HG03460 (cell line): ENCODE data around the gene TARS1.

Experiments
- ATAC-seq: cut with Tn5 transposase; IDR thresholded peaks from one replicate; pipeline ENCODE4 v1.9.1; 2021; ENCODE audit not compliant: unreplicated experiment

The TARS1 gene

DNA sequence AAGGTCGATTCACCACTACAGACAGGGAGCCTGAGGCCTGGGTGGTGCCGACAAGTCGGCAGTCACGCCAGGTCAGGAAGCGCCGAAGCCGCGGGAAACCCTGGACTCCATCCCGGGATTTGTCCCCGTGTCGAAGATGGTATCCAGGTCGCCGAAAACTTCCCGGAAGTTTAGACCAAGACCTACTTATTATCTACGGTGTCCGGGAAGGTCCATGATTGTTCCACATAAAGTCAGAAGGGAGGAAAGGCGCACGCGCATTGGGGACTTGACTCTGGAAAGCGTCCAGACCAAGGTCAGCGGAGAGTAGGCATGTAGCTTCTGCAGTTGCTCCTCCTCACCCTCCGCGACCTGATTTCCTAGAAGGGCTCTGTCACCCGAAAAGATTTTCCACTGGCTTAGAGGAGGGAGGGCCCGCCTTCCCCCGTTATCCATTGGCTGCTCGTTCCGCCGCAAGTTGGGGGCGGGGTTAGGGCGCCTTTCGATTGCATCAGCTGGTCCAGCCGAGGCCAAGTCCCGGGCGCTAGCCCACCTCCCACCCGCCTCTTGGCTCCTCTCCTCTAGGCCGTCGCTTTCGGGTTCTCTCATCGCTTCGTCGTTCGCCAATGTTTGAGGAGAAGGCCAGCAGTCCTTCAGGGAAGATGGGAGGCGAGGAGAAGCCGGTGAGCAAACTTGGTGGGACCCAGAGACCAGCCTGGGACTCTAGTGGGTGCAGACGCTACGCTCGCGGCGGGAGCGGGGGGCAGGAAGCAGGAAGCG is at the start of gene TARS1:
Gene TARS1 (plus strand): TSS at position 484 of the 759 bp plus-strand sequence. CDS start 122 bp downstream, at position 606.
- peak; percentile 91 for ATAC-seq

DNA sequence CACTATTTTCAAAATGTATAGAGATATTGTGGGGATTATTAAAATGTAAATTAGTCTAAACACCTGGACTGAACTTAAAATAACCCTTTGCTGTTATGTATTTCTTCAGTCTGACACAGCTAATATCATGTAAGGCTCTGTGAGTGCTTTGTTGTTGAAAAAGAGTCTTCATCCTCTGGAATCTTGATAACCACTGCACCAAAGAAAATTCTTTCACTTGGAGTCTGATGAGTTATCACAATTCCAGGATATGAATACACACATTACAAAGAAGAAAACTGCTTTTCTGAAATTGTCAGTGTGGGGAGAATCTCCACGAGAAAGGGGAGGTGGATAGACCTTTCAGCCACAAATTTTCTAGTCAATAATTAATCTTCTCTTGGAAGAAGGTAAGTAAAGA is 42.3 kb upstream of the TARS1 start:
- no peak for ATAC-seq

DNA sequence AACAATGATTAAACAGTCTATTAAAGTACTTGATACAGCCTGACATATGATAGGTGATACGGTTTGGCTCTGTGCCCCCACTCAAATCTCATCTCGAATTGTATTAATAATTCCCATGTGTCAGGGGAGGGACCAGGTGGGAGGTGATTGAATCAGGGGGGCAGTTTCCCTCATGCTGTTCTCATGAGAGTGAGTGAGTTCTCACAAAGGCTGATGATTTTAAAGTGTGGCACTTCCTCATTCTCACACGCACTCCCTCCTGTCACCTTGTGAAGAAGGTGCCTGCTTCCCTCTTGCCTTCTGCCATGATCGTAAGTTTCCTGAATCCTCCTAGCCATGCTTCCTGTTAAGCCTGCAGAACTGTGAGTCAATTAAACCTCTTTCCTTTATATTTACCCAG is 40.1 kb upstream of the TARS1 start:
- no peak for ATAC-seq

DNA sequence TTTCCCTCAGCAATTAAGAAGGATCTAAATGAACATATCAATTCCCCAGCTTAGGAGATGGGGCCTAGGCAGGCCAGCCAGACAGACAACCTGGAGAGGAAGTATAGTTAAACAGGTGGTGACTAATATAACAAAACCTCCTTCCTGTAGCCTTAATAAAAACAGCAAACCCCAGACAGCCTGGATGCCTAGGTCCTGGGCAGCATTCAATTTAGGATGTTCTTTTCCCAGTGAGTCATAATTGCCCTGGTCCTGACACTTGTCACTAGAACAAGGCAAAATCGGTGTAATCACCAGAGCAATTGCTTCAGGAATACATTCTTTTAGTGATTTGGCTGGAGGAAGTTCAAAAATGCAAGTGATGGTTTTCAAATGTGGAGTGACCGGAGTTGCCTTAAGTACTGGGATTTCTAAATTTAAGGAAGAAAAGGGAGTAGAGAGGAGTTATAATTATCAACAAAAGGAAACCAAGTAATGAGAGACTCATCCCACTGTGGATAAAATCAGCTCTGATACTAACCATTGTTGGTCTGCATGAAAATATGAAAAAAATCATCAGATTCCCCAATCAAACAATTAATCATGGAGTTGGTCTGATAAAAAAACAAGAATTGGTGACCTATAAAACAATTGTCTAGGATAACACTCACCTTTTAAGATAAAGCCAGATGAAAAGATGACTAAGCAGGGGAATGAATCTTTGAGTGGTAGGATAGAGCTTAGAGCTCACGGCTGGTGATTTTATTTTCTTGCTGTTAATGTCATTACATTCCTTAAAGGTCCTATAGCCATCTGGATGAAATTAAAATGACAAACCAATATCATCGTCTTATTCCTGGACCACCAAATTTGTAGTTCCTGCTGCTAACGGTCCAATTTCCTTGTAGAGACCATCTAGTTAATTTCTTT is 39.0 kb upstream of the TARS1 start:
- ATAC-seq, result no peak

DNA sequence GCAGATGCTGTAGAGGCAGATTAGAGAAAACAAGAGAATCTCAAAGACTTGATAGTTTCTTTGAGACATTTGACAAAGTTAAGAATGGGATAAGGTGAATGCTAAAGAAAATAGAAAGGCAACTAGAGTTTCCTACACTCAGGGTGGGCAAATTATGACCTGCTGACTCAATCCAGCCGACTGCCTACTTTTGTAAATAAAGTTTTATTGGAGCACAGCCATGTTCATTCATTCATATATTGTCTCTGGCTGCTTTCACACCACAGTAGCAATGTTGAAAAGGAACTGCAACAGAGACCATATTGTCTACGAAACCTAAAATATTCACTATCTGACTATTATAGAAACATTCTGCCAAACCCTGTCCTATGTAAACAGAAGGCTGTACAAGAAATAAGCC is 37.6 kb upstream of the TARS1 start:
- no peak for ATAC-seq

DNA sequence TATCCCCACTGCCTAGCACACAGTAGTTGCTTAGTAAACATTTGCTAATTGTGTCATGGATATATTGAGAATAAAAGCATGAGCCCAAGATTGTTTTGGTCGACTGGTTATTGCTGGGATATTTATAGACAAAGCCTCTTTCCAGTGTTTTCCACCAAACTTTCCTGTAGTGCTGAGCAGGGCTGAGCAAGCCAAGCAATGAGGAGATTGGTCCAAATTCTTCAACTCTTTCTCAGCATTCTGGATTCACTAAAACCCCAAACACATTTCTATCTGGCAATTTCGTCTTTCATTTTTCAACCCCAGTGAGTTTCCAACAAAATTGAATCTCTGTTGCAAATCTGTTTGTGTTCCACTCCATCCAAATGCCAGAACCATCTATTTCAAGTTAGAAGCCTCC is 31.9 kb upstream of the TARS1 start:
- no peak for ATAC-seq

DNA sequence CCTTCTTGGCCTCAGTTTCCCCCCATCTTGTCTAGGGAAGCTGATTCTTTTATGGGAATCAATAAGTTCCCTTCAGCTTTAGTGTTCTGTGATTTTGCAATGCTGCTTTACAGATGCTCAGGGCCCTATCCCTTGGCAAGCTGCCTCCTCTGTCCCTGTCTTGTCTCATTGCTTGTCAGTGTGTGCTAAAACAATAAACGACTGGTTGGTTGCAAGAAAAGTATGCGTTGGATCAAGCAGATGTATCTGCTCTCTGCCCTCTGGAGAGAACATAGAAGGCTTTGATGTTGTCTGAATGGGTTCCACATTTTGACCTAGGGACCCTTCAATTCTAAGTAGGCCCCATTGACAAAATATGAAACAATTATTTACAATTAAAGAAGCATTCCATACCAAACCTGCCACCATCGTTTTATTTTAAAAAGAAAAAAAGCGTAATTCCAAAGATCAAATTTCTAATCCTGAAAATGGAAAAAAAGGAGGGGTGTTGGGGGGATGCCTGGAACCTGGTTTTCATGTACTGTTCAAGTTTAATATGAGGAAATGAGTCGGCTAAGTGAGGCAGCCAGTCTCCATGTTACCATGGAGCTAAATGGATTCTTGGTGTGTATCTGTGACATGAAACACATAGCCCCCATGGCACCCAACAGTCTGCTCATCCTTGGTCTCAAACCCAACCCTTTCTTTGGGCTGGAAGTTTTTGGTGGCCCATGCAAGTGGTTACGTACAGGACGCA is 31.2 kb upstream of the TARS1 start:
- no peak for ATAC-seq

DNA sequence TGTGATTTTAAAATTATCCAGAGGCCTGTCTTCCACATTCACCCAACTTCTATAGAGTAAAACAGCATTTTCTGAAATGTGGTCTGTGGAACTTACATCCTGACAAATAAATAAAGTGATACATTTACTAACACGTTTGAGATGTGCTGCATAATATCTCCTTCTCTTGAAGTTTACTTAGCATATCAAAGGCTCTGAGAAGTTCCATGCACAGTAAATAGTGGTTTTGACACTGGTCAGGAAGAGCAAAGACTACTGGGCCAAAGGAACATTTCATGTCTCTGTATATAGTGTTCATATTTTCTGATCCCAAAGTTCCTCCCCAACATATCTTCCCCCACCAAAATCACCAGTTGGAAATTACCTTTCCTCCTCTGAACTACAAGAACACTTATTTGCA is 30.5 kb upstream of the TARS1 start:
- ATAC-seq, result no peak

DNA sequence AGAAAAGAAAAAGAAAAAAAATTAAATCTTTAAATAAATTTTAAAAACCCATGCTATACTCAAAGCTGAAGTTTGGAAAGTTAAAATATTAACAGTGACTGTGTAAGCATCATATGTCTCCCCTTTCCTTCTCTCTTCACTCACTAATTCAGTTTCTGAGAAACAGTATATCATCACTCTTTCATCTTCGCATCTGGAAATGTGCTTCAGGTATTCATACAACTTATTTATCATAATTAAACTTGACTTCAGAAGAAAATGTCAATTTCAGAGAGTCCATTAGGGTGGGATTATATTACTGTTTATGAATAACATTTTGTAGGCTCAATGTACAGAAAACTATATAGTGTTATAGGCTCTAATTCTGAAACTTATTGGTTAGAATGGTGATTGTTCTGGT is 29.3 kb upstream of the TARS1 start:
- no peak for ATAC-seq

DNA sequence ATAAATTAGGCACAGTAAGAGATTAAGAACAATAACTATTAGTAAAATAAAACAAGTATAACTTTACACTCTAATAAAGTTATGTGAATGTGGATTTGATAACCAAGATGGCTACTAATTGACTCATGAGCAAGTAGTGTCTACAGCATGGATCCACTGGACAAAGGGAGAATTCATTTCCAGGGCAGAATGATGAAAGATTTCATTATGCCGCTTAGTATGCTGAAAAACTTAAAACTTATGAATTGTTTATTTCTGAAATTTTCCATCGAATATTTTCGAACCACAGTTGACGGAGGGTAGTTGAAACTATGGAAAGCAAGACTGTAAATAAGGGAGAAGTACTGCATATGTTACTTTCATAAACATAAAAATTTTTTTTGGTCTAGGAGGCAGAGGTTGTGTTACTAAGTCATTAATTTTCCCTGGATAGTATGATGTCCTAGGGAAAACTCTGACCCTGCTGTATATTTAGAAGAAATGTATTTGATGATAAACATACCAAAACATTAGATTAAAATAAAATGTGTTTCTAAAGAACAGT is 24.9 kb upstream of the TARS1 start:
- ATAC-seq, result no peak

DNA sequence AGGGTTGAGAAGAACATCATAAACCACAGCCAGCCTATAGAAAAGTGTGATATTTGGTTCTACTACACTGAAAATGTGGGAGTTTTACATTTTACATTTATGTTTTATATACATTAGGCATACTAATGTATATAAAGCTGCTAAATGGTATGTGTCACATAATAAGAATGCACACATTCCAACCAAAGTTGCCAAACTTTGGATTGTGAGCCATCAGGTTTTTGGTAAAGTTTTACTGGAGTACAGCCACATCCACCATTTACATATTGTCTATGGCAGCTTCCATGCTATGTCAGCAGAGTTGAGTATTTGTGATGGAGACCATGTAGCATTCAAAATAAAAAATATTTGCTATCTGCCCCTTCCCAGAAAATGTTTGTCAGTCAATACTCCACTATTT is 23.1 kb upstream of the TARS1 start:
- ATAC-seq, result no peak

DNA sequence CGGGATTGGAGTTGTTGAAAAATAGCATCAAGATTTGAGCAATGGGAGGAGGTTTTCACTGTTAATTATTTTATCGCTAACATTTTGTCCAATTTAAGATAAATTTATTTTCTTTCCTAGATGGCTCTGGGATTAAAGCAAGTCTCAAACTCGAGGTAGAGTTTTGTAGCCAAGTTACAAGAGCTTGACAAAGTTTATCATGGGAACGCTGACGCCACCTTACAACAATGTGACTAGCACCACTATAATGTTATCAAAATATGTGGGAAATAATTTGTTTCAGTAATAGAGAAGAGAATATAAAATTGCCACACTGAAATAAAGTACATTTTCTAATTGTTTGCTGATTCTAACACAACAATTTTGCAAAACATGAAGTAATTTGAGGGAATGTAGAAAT is 19.8 kb upstream of the TARS1 start:
- no peak for ATAC-seq

DNA sequence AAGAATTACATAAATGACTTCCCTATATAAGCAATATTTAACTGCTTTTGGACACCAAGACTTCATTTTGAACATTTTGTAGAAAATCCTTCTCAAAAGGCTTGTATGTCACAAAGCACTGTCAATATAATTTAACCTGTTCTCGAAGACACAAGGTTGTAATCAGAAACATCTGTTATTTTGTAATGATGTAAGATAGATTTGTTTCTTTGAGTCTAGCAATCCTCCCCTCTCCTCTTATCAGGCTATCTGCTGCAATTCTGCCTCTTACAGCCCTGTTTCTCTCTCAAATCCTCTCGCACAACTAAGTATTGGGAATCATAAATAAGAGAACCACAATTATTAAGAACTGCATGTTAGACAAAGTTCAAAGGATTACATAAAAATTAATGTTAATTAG is 18.6 kb upstream of the TARS1 start:
- no peak for ATAC-seq

DNA sequence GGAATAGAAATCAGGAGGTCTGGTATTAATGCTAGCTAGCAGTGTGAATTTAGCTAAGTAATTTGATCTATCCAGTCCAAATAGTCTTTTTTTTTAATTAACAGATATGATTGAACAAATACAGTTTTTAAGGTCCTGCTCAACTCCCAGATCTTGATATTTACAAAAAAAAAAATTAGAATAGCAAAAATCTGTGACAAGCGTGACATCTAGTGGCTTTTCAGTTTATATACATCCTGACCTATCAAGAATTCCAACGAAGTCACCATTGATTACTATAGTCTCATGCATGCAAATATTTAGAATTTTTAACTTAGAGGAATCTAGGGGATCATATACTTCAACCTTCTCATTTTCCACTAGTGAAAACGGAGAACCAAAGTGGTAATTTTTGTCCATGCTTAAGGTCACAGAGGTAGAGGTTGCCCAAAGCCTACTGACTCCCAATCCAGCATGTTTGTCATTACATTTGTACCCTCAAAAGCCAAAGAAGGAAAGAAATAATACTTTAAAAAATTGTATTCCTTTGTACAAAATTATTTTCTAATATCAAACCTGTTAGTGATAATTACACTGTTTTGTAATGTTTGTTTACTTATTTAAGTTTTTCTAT is 17.6 kb upstream of the TARS1 start:
- ATAC-seq, result no peak

DNA sequence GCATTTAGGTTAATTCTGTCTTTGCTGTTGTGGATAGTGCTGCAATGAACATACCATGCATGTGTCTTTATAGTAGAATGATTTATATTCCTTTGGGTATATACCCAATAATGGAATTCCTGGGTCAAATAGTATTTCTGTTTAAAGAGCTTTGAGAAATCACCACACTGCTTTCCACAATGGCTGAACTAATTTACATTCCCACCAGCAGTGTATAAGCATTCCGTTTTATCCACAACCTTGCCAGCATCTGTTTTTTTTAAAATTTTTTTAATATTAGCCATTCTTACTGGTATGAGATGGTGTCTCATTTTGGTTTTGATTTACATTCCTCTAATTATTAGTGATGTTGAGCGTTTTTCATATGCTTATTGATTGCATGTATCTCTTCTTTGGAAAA is 15.5 kb upstream of the TARS1 start:
- ATAC-seq, result no peak

DNA sequence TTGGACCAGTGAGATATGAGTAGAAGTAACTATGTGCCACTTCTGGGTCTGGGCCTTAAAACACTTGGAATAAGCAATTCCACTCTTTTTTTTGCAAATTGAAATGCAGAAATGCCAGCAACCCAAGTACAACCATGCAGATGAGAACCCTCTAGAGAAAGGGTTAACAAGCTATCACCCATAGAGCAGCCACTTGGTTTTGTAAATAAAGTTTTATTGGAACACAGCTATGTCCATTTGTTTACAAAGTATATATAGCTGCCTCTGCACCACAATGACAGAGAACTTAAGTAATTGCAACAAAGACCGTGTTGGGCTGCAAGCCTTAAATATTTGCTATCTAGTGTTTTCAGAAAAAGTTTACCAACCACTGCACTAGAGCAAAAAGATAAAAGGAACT is 9.8 kb upstream of the TARS1 start:
- no peak for ATAC-seq

DNA sequence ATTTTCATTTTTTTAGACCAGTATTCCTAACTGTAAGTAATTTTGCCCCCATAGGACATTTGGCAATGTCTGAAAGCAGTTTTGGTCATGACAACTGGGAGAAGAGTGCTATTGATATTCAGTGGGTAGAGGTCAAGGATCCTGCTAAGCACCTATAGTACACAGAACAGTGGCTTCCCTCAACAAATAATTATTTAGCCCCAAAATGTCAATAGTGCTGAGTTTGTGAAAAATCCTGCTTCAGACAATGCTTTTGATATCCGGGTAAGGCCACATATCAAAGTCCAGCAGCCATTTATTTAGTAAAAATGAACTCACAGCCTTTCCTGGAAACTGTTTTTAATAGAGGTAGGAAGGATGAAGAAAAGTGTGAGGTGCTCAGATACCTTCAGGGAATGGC is 8.1 kb upstream of the TARS1 start:
- no peak for ATAC-seq

DNA sequence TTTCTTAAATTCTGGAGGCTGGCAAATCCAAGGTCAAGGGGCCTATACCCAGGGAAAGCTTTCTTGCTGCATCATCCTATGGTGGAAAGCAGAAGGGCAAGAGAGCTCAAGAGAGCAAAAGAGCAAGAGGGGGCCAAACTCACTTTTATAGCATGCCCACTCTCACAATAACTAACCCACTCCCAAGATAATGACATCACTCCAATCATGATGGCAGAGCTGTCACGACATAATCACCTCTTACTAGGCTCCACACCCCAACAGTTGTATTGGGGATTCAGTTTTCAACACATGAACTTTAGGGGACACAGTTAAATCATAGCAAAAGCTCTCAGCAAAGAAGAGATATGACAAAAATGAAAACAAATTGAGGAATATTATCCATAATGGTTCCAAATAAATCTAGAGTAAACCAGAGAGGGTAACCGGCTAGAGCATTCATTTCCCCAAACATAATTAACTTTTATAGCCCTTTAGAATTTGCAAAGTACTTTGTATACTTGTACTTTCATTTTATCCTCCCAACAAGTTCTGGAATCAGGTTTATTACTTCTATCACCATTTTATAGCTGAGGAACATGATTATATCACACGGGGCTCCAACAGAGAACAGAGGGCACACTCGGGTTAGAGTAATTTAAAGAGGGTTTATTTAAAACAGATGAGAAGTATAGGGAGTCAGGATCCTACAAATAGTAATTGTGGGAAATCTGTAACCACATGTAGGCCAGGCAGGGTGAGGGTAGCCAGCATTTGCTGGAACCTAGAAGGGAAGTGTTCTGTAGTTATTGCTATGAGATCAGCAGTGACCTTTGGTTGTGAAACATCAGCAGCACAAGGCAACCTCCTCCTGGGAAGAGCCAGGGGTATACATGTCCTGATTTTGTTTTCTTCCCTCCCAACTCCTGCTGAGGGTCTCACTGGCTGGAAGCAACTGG is 7.2 kb upstream of the TARS1 start:
- ATAC-seq, result no peak

DNA sequence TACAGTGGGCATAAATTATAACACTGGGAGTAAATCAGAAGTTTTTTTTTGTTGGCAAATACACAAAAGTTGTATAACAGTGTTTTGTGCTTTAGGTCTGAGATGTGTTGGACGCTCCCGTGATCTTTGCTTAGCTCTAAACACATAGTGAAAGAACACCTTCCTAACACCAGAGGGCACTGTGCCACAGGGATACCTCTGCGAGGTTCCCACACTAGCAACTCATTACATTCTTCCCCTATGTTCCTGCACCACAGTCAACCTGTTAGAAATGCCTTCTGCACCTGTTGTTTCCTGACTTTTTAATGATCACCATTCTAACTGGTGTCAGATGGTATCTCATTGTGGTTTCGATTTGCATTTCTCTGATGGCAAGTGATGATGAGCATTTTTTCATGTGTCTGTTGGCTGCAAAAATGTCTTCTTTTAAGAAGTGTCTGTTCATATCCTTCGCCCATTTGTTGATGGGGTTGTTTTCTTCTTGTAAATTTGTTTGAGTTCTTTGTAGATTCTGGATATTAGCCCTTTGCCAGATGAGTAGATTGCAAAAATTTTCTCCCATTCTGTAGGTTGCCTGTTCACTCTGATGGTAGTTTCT is 4.8 kb upstream of the TARS1 start:
- peak; percentile 45 for ATAC-seq
